Stimulated activated CD8-positive, alpha-beta memory T cell treated with anti-CD3 and anti-CD28 coated beads, Interleukin-4, amount 100 ng/mL, for 48 hours (primary cell): Measurements from ENCODE around the gene SPIRE2.
"Not testable (repeated sequence)": the region's sequence is repeated elsewhere in the genome, so short reads cannot be mapped to it uniquely, and the experiment has no call there.

Source experiments
- DNase-seq: peaks from one replicate; pipeline ENCODE4 v3.0.0-alpha.2; 2020

SPIRE2 gene

DNA sequence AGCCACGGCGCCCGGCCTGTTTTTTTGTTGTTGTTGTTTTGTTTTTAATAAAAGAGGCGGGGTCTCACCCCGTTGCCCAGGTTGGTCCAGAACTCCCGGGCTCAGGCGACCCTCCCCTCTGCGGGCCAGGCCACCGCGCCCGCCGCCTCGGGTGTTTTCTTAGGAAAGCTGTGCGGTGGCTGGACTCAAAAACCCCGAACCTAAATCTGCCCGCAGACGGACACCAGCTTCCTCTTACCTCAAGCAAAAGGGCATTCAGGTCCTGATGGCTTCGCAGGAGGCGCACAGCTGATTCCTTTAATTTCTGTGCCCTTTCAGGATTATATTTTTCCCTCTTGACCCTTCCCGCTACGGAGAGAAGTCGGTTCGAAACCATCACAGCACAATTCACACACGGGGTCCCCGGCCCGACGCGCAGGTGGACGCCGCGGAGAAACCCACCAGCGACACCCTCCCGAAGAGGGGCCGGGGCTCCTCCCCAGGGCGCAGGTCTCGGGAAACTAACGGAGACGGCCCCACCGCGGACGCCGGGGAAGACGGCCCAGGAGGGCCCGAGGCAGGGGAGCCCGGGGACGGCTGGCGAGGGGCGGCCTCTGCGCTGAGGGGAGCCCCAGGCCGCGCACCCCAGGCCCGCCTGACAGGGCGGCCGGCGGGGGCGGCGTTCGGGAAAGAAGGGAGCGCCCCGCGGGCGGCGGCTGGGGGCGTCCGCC lies 12.5 kb upstream of the SPIRE2 start:
- peak; percentile 34 for DNase-seq

GRCh38 chr16:89818851-89819403 lies 9.3 kb upstream of the SPIRE2 start:
- not testable (repeated sequence) for DNase-seq

GRCh38 chr16:89819448-89819847 lies 8.8 kb upstream of the SPIRE2 start:
- DNase-seq = not testable (repeated sequence)

GRCh38 chr16:89821438-89822187 lies 6.7 kb upstream of the SPIRE2 start:
- DNase-seq = no peak

- DNase-seq = no peak
Observed at GRCh38 chr16:89822188-89823086, 5.8 kb upstream of the SPIRE2 start.

GRCh38 chr16:89823087-89823823 lies 5.0 kb upstream of the SPIRE2 start:
- DNase-seq = no peak

DNA sequence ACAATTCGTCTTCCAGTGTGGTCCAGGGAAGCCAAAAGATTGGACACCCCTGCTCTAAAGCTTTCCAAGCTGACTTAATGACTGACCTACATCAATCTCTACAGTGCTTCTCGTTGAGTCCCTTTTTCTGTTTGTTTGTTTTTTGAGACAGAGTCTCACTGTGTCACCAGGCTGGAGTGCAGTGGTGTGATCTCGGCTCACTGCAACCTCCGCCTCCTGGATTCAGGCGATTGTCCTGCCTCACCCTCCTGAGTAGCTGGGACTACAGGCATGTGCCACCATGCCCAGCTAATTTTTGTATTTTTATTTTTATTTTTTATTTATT lies 4.5 kb upstream of the SPIRE2 start:
- DNase-seq = not testable (repeated sequence)

DNA sequence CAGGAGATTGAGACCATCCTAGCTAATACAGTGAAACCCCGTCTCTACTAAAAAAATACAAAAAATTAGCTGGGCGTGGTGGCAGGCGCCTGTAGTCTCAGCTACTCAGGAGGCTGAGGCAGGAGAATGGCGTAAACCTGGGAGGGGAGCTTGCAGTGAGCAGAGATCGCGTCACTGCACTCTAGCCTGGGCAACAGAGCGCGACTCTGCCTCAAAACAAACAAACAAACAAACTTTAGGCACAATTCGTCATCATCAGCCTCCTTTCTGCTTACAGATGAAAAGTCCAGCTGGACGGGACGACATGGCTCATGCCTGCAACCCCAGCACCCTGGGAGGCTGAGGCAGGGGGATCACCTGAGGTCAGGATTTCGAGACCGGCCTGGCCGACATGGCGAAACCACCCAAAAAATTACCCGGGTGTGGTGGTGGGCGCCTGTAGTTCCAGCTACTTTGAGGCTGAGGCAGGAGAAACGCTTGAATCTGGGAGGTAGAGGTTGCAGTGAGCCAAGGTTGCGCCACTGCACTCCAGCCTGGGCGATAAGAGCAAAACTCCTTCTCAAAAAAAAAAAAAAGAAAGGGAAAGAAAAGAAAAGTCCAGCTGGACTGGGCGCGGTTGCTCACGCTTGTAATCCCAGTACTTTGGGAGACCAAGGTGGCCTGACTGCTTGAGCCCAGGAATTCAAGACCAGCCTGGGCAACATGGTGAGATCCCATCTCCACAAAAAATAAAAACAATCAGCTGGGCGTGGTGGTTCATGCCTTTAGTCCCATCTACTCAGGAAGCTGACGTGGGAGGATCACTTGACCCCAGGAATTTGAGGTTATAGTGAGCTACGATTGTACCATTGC lies 1.5 kb upstream of the SPIRE2 start:
- no peak for DNase-seq

DNA sequence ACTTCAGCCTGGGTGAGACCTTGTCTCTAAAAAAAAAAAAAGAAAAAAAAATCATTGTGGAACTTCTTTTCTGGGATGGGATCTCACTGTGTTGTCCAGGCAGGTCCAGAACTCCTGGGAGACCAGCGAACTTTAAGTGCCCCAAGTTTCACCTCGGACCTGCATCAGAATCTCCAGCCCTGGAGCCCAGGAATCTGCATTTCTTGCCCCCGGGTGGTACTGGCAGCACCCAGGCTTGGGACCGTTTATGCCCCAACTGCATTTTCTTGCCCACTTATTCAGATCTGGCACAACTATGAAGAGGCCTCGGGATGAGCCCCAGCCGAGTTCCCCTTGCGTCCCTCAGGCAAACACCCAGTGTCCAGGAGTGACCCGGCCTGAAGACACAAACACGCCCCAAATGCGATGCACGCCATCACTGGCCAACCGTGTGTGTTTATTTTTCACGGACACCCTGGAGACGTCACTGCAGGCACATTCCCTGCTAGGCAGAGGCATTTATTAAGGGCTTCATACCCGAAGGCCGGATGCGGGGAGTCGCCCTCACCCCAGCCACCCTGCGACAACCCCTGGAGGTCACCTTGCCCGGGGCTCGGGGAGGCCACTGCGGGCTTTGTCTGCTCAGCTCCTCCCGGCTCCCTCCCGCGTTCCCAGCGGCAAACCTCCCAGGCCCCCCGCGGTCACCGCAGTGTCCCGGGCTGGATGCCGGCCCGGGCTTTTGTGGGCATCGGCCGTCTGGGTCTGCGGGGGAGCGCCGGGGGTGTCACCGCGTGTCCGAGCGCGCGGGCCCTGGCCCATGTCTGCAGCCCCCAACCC lies 684 bp upstream of the SPIRE2 start:
- no peak for DNase-seq

- DNase-seq = no peak
Observed at GRCh38 chr16:89828870-89829629, 775 bp downstream of the SPIRE2 start.

GRCh38 chr16:89829630-89830437 lies 1.6 kb downstream of the SPIRE2 start:
- DNase-seq = no peak

GRCh38 chr16:89831810-89832328 lies 3.6 kb downstream of the SPIRE2 start:
- no peak for DNase-seq

- DNase-seq = not testable (repeated sequence)
Observed at GRCh38 chr16:89833664-89834363, 5.5 kb downstream of the SPIRE2 start.

DNA sequence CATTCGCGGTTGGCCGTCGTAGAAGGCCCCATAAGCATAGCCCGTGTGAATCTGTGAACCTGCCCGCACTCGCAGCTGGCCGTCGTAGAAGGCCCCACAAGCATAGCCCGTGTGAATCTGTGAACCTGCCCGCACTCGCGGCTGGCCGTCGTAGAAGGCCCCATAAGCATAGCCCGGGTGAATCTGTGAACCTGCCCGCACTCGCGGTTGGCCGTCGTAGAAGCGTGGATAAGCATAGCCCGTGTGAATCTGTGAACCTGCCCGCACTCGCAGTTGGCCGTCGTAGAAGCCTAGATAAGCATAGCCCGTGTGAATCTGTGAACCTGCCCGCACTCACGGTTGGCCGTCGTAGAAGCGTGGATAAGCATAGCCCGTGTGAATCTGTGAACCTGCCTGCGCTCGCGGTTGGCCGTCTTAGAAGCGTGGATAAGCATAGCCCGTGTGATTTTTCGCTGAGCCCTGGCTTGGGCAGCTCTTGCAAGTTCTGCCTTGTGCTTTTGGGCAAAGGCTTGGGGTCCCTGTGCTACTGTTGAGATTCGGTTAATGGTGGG lies 6.6 kb downstream of the SPIRE2 start:
- not testable (repeated sequence) for DNase-seq

DNA sequence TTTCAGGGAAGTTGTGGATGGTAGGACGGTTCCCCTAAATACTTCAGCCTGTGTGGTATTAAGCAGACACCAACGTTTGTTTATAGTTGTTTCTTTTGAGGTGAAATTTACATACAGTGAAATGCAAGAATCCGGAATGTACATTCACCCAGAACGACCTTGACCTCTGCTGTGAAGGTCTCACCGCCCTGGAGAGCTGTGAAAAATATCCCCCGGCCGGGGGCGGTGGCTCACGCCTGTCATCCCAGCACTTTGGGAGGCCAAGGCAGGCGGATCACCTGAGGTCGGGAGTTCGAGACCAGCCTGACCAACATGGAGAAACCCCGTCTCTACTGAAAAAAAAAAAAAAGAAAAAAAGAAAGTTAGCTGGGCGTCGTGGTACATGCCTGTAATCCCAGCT lies 8.2 kb downstream of the SPIRE2 start:
- DNase-seq = not testable (repeated sequence)

- no peak for DNase-seq
Observed at GRCh38 chr16:89837014-89837546, 8.8 kb downstream of the SPIRE2 start.

- DNase-seq = peak; percentile 84
Observed at GRCh38 chr16:89841275-89841674, 13.0 kb downstream of the SPIRE2 start.
